ENCODE data around the gene NAT8L. TPM values are rescaled to one million over a fixed set of nuclear protein-coding genes. Genes with fewer than 3 reads are reported as not detected.

The NAT8L gene
- total RNA-seq, 4 donors from 2014 or later, result 7.3 to 39.0 (median 14.1) TPM

GRCh38 chr4:2101346-2102044 is 42.4 kb downstream of the NAT8L start:
- TF ChIP-seq, protein P1, sequence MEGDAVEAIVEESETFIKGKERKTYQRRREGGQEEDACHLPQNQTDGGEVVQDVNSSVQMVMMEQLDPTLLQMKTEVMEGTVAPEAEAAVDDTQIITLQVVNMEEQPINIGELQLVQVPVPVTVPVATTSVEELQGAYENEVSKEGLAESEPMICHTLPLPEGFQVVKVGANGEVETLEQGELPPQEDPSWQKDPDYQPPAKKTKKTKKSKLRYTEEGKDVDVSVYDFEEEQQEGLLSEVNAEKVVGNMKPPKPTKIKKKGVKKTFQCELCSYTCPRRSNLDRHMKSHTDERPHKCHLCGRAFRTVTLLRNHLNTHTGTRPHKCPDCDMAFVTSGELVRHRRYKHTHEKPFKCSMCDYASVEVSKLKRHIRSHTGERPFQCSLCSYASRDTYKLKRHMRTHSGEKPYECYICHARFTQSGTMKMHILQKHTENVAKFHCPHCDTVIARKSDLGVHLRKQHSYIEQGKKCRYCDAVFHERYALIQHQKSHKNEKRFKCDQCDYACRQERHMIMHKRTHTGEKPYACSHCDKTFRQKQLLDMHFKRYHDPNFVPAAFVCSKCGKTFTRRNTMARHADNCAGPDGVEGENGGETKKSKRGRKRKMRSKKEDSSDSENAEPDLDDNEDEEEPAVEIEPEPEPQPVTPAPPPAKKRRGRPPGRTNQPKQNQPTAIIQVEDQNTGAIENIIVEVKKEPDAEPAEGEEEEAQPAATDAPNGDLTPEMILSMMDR (IDR thresholded peaks at IDR 0.05), result no peak
- no peak for ATAC-seq (ENCODE audit: low FRiP score)
- no peak for DNase-seq (ENCODE audit: low spot score)

- DNase-seq (ENCODE audit: low spot score), result no peak
- TF ChIP-seq, protein P1 (IDR thresholded peaks at IDR 0.05), result no peak
- ATAC-seq (ENCODE audit: low FRiP score), result no peak
Observed at GRCh38 chr4:2102045-2102883, 43.1 kb downstream of the NAT8L start.

GRCh38 chr4:2103127-2103842 is 44.2 kb downstream of the NAT8L start:
- TF ChIP-seq, protein P1 (IDR thresholded peaks at IDR 0.05), result no peak
- ATAC-seq (ENCODE audit: low FRiP score) (no peak), DNase-seq (ENCODE audit: low spot score) (no peak)

GRCh38 chr4:2103843-2104547 is 44.9 kb downstream of the NAT8L start:
- TF ChIP-seq, protein P1 (IDR thresholded peaks at IDR 0.05), result no peak
- ATAC-seq (ENCODE audit: low FRiP score), result no peak
- DNase-seq (ENCODE audit: low spot score), result no peak

DNA sequence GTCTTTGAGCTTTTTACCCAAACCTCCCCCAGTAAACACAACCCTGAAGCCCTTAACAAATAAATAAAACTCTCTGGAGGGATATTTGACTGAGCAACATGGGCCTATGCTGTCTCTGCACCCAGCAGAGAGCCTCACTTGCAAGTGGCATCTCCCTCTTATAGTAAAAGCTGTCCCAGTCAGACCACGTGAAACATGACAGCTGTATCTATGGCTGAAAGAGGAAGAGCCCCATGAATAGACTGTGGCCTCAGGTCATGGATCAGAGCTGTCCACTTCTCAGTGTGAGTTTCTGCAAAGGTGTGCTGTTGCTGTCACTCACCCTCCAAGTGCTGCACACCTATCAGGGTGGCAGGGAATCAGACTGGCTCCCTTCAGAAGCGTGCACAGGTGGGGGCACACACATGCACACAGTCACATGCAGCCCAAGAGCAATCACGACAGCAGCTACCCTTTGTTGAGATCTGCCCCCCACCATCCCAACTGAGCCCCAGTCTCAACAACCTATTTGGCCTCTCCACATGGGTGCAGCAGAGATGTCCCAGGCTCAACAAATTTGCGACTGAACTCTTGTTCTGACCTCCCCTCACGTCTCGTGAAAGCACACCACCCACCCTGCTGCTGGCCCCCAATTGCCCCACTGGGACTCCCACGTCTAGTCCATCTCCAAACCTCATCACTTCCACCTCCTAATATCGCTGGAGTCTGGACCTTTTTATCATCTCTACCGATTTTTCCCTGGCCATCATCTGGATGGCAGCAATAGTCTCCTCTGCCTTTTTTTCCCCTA is 45.6 kb downstream of the NAT8L start:
- ATAC-seq (ENCODE audit: low FRiP score) (no peak), DNase-seq (ENCODE audit: low spot score) (no peak)
- TF ChIP-seq, protein P1 (IDR thresholded peaks at IDR 0.05), result no peak

DNA sequence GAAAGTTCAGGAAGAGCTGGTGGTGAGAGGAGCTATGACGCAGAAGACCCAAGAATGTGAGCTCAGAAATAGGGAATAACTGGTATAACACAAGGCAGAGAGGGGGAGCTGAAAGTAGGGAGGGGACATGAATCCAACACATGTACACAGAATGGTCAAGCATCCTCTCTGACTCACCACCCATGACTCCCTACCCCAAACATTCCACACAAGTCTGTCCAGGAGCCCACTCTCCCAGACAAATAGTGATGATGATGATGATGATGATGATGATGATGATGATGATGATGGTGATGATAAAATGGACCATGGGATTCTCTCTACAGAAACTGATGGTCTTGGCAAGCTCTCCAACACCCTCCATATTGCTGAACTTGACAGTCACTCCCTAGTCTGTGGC is 46.4 kb downstream of the NAT8L start:
- DNase-seq (ENCODE audit: low spot score) (no peak), ATAC-seq (ENCODE audit: low FRiP score) (no peak)
- TF ChIP-seq, protein P1 (IDR thresholded peaks at IDR 0.05), result no peak
